H9 (cell line): ENCODE data around the gene EPHB2. TPM values are rescaled to one million over a fixed set of nuclear protein-coding genes. Genes with fewer than 3 reads are reported as not detected.

Experiments used
- DNase-seq: peaks from one replicate; pipeline ENCODE4 v3.0.0-alpha.2; 2017
- H2AFZ ChIP-seq: one replicate; pipeline ENCODE4 v1.6.1; 2013; ENCODE audit warnings: mild to moderate bottlenecking, low read length, control low read depth, moderate library complexity
- H2AK5ac ChIP-seq: 2 replicates; pipeline ENCODE4 v1.6.1; 2013; ENCODE audit warnings: low read length, control low read depth, mixed read lengths; ENCODE audit not compliant: insufficient read length
- H2BK120ac ChIP-seq: one replicate; pipeline ENCODE4 v1.6.1; 2013; ENCODE audit warnings: low read depth, mild to moderate bottlenecking, low read length, control low read depth, inconsistent platforms; ENCODE audit not compliant: poor library complexity, severe bottlenecking
- H2BK12ac ChIP-seq: 2 replicates; pipeline ENCODE4 v1.6.1; 2013; ENCODE audit warnings: low read length, control low read depth, mixed read lengths, low read depth; ENCODE audit not compliant: insufficient read length
- H2BK15ac ChIP-seq: 2 replicates; pipeline ENCODE4 v1.6.1; 2013; ENCODE audit warnings: low read depth, low read length, control low read depth
- H2BK20ac ChIP-seq: one replicate; pipeline ENCODE4 v1.6.1; 2013; ENCODE audit warnings: low read depth, mild to moderate bottlenecking, low read length, control low read depth, inconsistent platforms; ENCODE audit not compliant: poor library complexity, severe bottlenecking
- H2BK5ac ChIP-seq: 2 replicates; pipeline ENCODE4 v1.6.1; 2013; ENCODE audit warnings: low read length, control low read depth, mixed read lengths; ENCODE audit not compliant: insufficient read length
- H3K14ac ChIP-seq: 2 replicates; pipeline ENCODE4 v1.6.1; 2013; ENCODE audit warnings: low read length, control low read depth; ENCODE audit not compliant: insufficient read depth
- H3K18ac ChIP-seq: 2 replicates; pipeline ENCODE4 v1.6.1; 2013; ENCODE audit warnings: low read depth, mild to moderate bottlenecking, mixed read lengths, low read length, control low read depth; ENCODE audit not compliant: insufficient read length
- H3K23ac ChIP-seq: 2 replicates; pipeline ENCODE4 v1.6.1; 2013; ENCODE audit warnings: low read length, control low read depth, mixed read lengths, low read depth; ENCODE audit not compliant: insufficient read length
- H3K23me2 ChIP-seq: 2 replicates; pipeline ENCODE4 v1.6.1; 2013; ENCODE audit warnings: low read depth, mild to moderate bottlenecking, mixed read lengths, low read length, control low read depth; ENCODE audit not compliant: insufficient read length, poor library complexity, severe bottlenecking
- H3K27ac ChIP-seq: 2 replicates; pipeline ENCODE4 v1.5.1; 2013; ENCODE audit warnings: low read length, control low read depth, mixed read lengths, low read depth; ENCODE audit not compliant: insufficient read length
- H3K27me3 ChIP-seq: 2 replicates; pipeline ENCODE4 v1.6.1; 2013; ENCODE audit warnings: low read length, control low read depth, inconsistent platforms; ENCODE audit not compliant: insufficient read depth
- H3K4ac ChIP-seq: 2 replicates; pipeline ENCODE4 v1.6.1; 2013; ENCODE audit warnings: low read depth, mild to moderate bottlenecking, control low read depth, inconsistent platforms, low read length, moderate library complexity
- H3K4me1 ChIP-seq: 2 replicates; pipeline ENCODE4 v1.6.1; 2013; ENCODE audit warnings: low read length, control low read depth, inconsistent platforms; ENCODE audit not compliant: insufficient read depth
- H3K4me2 ChIP-seq: 2 replicates; pipeline ENCODE4 v1.6.1; 2013; ENCODE audit warnings: low read length, control low read depth, mixed read lengths; ENCODE audit not compliant: insufficient read length, insufficient read depth
- H3K56ac ChIP-seq: 2 replicates; pipeline ENCODE4 v1.6.1; 2013; ENCODE audit warnings: low read depth, mild to moderate bottlenecking, mixed read lengths, low read length, control low read depth; ENCODE audit not compliant: insufficient read length
- H3K79me1 ChIP-seq: 2 replicates; pipeline ENCODE4 v1.6.1; 2013; ENCODE audit warnings: low read depth, mild to moderate bottlenecking, moderate library complexity, low read length, control low read depth, inconsistent platforms; ENCODE audit not compliant: insufficient read depth, poor library complexity, severe bottlenecking
- H3K79me2 ChIP-seq: 2 replicates; pipeline ENCODE4 v1.6.1; 2013; ENCODE audit warnings: low read length, control low read depth, inconsistent platforms; ENCODE audit not compliant: insufficient read depth
- H3K9ac ChIP-seq: 2 replicates; pipeline ENCODE4 v1.6.1; 2013; ENCODE audit warnings: low read length, control low read depth, mixed read lengths; ENCODE audit not compliant: insufficient read length; ENCODE audit errors: extremely low read depth
- H3K9me3 ChIP-seq: one replicate; pipeline ENCODE4 v1.6.1; 2013; ENCODE audit warnings: low read depth, low read length, inconsistent platforms; ENCODE audit not compliant: control insufficient read depth
- H3T11ph ChIP-seq: one replicate; pipeline ENCODE4 v1.6.1; 2013; ENCODE audit warnings: mild to moderate bottlenecking, low read length, control low read depth, inconsistent platforms
- H4K20me1 ChIP-seq: one replicate; pipeline ENCODE4 v1.6.1; 2013; ENCODE audit not compliant: control insufficient read depth, insufficient read length, insufficient read depth
- H4K5ac ChIP-seq: 2 replicates; pipeline ENCODE4 v1.6.1; 2013; ENCODE audit warnings: low read depth, mild to moderate bottlenecking, mixed read lengths, low read length, control low read depth; ENCODE audit not compliant: insufficient read length
- H4K8ac ChIP-seq: replicated peaks from 2 replicates; pipeline ENCODE4 v1.6.1; 2013; ENCODE audit warnings: low read length, control low read depth, mixed read lengths, low read depth; ENCODE audit not compliant: insufficient read length
- H4K91ac ChIP-seq: 2 replicates; pipeline ENCODE4 v1.6.1; 2013; ENCODE audit warnings: low read depth, mild to moderate bottlenecking, moderate library complexity, mixed read lengths, low read length, control low read depth; ENCODE audit not compliant: insufficient read length
- H3K27ac Mint-ChIP-seq, 3 experiments: 2 replicates in 2 of 3; 3 replicates in 1 of 3; pipeline ENCODE4 v1.8.0; 2020 to 2021; ENCODE audit warnings: mixed read lengths in 3 of 3, mild to moderate bottlenecking in 1 of 3, moderate library complexity in 1 of 3
- H3K27me3 Mint-ChIP-seq: 2 replicates; pipeline ENCODE4 v1.8.0; 2021; ENCODE audit warnings: low read depth, mild to moderate bottlenecking, moderate library complexity, mixed read lengths
- H3K36me3 Mint-ChIP-seq, 3 experiments: 2 replicates in 2 of 3; 3 replicates in 1 of 3; pipeline ENCODE4 v1.8.0; 2020 to 2021; ENCODE audit warnings: low read depth in 3 of 3, mixed read lengths in 3 of 3; ENCODE audit not compliant: insufficient read depth in 1 of 3
- H3K4me1 Mint-ChIP-seq, 2 experiments: 2 replicates each; pipeline ENCODE4 v1.8.0; 2020; ENCODE audit warnings: mixed read lengths in 2 of 2
- H3K4me3 Mint-ChIP-seq, 2 experiments: 2 replicates in 1 of 2; 3 replicates in 1 of 2; pipeline ENCODE4 v1.8.0; 2020 to 2021; ENCODE audit warnings: mild to moderate bottlenecking in 2 of 2, mixed read lengths in 2 of 2, moderate library complexity in 1 of 2
- H3K9me3 Mint-ChIP-seq, 2 experiments: 2 replicates in 1 of 2; 3 replicates in 1 of 2; pipeline ENCODE4 v1.8.0; 2020; ENCODE audit warnings: mild to moderate bottlenecking in 2 of 2, mixed read lengths in 2 of 2, moderate library complexity in 1 of 2
- WGBS: extraction: QIAGEN DNeasy Blood & Tissue Kit; methylation state at CpG from one replicate; pipeline ENCODE4 v1.1.7; 2013; ENCODE audit warnings: missing lambda C conversion rate, low lambda C conversion rate, mixed read lengths; ENCODE audit not compliant: insufficient read length; ENCODE audit errors: extremely low coverage; 5-methylcytosine and 5-hydroxymethylcytosine counted together
- total RNA-seq: library from RNA; stranded (reverse); gene quantifications from 2 replicates; pipeline ENCODE4 v1.2.1, GENCODE V29; 2021
- TF ChIP-seq, protein P1 (sequence below): fragments of 200-600 bp; sonication (generic); conservative IDR thresholded peaks from 3 replicates; pipeline ENCODE4 v1.8.0; 2021; ENCODE audit warnings: antibody characterized with exemption, mild to moderate bottlenecking

EPHB2 gene
- total RNA-seq, 1 experiment from 2014 or later = 9.5 TPM

DNA sequence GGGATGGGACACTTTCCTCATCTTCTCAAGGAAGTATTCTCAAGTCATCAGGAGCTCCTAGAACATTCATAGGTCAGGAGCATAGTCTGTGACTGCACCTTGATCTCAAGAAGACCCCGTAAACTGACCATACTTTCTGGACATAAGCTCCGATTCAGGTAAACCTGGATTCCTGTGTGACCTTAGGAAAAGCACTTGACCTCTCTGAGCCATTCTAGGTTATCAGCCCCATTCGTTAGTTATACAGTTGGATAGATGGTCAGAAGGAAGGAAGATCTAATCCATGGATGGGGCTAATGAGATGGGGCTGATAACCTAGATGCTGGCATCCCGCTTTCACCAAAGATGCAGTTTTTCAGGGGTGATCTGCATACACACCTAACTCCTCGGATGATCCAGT, 114.3 kb downstream of the EPHB2 start:
- H2BK15ac ChIP-seq = no peak overlapping the region
- no peak overlapping the region for H4K91ac ChIP-seq
- no peak overlapping the region for H2AK5ac ChIP-seq
- H3K4me2 ChIP-seq = no peak overlapping the region
- H3K23me2 ChIP-seq = no peaks in the 10 kb centered on the region
- no peak overlapping the region for H2BK20ac ChIP-seq
- no peak overlapping the region for H2AFZ ChIP-seq
- no peak overlapping the region for H2BK5ac ChIP-seq
- H3K27me3 ChIP-seq = no peaks in the 10 kb centered on the region
- H3T11ph ChIP-seq = no peak overlapping the region
- no peak overlapping the region for H4K8ac ChIP-seq
- H3K18ac ChIP-seq = no peak overlapping the region
- TF ChIP-seq, protein P1, sequence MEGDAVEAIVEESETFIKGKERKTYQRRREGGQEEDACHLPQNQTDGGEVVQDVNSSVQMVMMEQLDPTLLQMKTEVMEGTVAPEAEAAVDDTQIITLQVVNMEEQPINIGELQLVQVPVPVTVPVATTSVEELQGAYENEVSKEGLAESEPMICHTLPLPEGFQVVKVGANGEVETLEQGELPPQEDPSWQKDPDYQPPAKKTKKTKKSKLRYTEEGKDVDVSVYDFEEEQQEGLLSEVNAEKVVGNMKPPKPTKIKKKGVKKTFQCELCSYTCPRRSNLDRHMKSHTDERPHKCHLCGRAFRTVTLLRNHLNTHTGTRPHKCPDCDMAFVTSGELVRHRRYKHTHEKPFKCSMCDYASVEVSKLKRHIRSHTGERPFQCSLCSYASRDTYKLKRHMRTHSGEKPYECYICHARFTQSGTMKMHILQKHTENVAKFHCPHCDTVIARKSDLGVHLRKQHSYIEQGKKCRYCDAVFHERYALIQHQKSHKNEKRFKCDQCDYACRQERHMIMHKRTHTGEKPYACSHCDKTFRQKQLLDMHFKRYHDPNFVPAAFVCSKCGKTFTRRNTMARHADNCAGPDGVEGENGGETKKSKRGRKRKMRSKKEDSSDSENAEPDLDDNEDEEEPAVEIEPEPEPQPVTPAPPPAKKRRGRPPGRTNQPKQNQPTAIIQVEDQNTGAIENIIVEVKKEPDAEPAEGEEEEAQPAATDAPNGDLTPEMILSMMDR = no peak
- no peak overlapping the region for H3K27ac ChIP-seq
- no peak overlapping the region for H2BK12ac ChIP-seq
- Mint-ChIP-seq H3K4me3 (no peak overlapping the region), H3K36me3 (no peaks in the 10 kb centered on the region), H3K9me3 (no peaks in the 10 kb centered on the region), H3K4me1 (peaks cover 35 to 44% of the 10 kb centered on the region in 2 experiments), H3K27me3 (no peaks in the 10 kb centered on the region; the same call in 1 of the 2 replicates), H3K27ac (no peak overlapping the region)
- DNase-seq = no peak
- no peak overlapping the region for H3K4ac ChIP-seq
- no peaks in the 10 kb centered on the region for H4K20me1 ChIP-seq
- H2BK120ac ChIP-seq = no peak overlapping the region
- H3K79me1 ChIP-seq = no peaks in the 10 kb centered on the region
- WGBS = no CpG with 5 or more reads among the region's 5 CpGs
- no peak overlapping the region; the same call in 1 of the 2 replicates for H3K14ac ChIP-seq
- H3K56ac ChIP-seq = no peak overlapping the region
- peaks cover 4% of the 10 kb centered on the region; the same call in 1 of the 2 replicates for H3K4me1 ChIP-seq
- no peak overlapping the region for H3K23ac ChIP-seq
- no peaks in the 10 kb centered on the region for H3K9me3 ChIP-seq
- H4K5ac ChIP-seq = no peak overlapping the region
- no peak overlapping the region for H3K9ac ChIP-seq
- no peaks in the 10 kb centered on the region for H3K79me2 ChIP-seq
